HepG2 (cell line): ENCODE data around the gene DNAAF8. TPM values are rescaled to one million over a fixed set of nuclear protein-coding genes. Genes with fewer than 3 reads are reported as not detected.

Source experiments
- CCDC6 ChIP-seq: sonication (generic); formaldehyde crosslinking; IDR thresholded peaks from 2 replicates; pipeline ENCODE4 v1.8.1; 2022; ENCODE audit warnings: mild to moderate bottlenecking, missing genetic modification reagents, moderate library complexity
- HES4 ChIP-seq: sonication (generic); formaldehyde crosslinking; IDR thresholded peaks from 2 replicates; pipeline ENCODE4 v1.9.0; 2021; ENCODE audit warnings: mild to moderate bottlenecking, missing genetic modification reagents, borderline replicate concordance
- ISL2 ChIP-seq: sonication (generic); formaldehyde crosslinking; IDR thresholded peaks from 2 replicates; pipeline ENCODE4 v1.5.0; 2020; ENCODE audit warnings: missing genetic modification reagents
- KAT8 ChIP-seq: IDR thresholded peaks from 2 replicates; pipeline ENCODE4 v1.6.1; 2016; ENCODE audit warnings: missing genetic modification reagents, missing compliant biosample characterization
- KLF13 ChIP-seq: sonication (generic); formaldehyde crosslinking; IDR thresholded peaks from 2 replicates; pipeline ENCODE4 v1.4.0; 2020; ENCODE audit warnings: mild to moderate bottlenecking, missing genetic modification reagents
- MEF2D ChIP-seq: sonication (generic); formaldehyde crosslinking; IDR thresholded peaks from 2 replicates; pipeline ENCODE4 v1.5.1; 2020; ENCODE audit warnings: mild to moderate bottlenecking, missing genetic modification reagents
- NFYB ChIP-seq: sonication (generic); formaldehyde crosslinking; IDR thresholded peaks from 2 replicates; pipeline ENCODE4 v1.4.0; 2020; ENCODE audit warnings: missing genetic modification reagents
- RXRA ChIP-seq: sonication (generic); formaldehyde crosslinking; IDR thresholded peaks from 2 replicates; pipeline ENCODE4 v1.5.1; 2020; ENCODE audit warnings: missing genetic modification reagents
- ZFX ChIP-seq: sonication (generic); formaldehyde crosslinking; IDR thresholded peaks from 2 replicates; pipeline ENCODE4 v1.4.0; 2020; ENCODE audit warnings: mild to moderate bottlenecking, low read depth, missing genetic modification reagents, moderate library complexity
- ZNF430 ChIP-seq: sonication (generic); formaldehyde crosslinking; IDR thresholded peaks from 2 replicates; pipeline ENCODE4 v1.9.0; 2021; ENCODE audit warnings: mild to moderate bottlenecking, missing genetic modification reagents
- ZNF543 ChIP-seq: sonication (generic); formaldehyde crosslinking; IDR thresholded peaks from 2 replicates; pipeline ENCODE4 v1.4.0; 2020; ENCODE audit warnings: mild to moderate bottlenecking, missing genetic modification reagents
- ZNF549 ChIP-seq: sonication (generic); formaldehyde crosslinking; IDR thresholded peaks from 2 replicates; pipeline ENCODE4 v1.5.0; 2020; ENCODE audit warnings: missing genetic modification reagents
- ZNF619 ChIP-seq: sonication (generic); formaldehyde crosslinking; IDR thresholded peaks from 2 replicates; pipeline ENCODE4 v1.4.0; 2020; ENCODE audit warnings: mild to moderate bottlenecking, missing genetic modification reagents
- ZNF670 ChIP-seq: sonication (generic); formaldehyde crosslinking; IDR thresholded peaks from 2 replicates; pipeline ENCODE4 v1.8.0; 2022; ENCODE audit warnings: mild to moderate bottlenecking, missing genetic modification reagents, borderline replicate concordance
- ZNF674 ChIP-seq: sonication (generic); formaldehyde crosslinking; IDR thresholded peaks from 2 replicates; pipeline ENCODE4 v1.5.0; 2020; ENCODE audit warnings: low read depth, mild to moderate bottlenecking, missing genetic modification reagents
- ZNF773 ChIP-seq: sonication (generic); formaldehyde crosslinking; IDR thresholded peaks from 2 replicates; pipeline ENCODE4 v1.4.0; 2020; ENCODE audit warnings: missing genetic modification reagents, borderline replicate concordance
- polyA plus RNA-seq, 8 experiments: library from polyadenylated mRNA; depleted of rRNA in 3 of 8; stranded (reverse) in 7 of 8; unstranded in 1 of 8; fragments of >200 nt; fragmentation: Illumina TruSeq in 4 of 8; extraction: Trizol in 4 of 8; gene quantifications; 2 replicates each; pipeline versions ENCODE4 v1.2.1 to v1.2.3, GENCODE V29; 2011 to 2016; ENCODE audit warnings: low read depth in 4 of 8, missing spikeins in 1 of 8, mixed read lengths in 1 of 8; ENCODE audit not compliant: insufficient read depth in 1 of 8
- total RNA-seq, 5 experiments: library from RNA; depleted of rRNA; stranded (reverse); fragments of >200 nt; fragmentation: Illumina TruSeq; extraction: Trizol; gene quantifications; 2 replicates each; pipeline ENCODE4 v1.2.3, GENCODE V29; 2016; ENCODE audit warnings: low read depth in 1 of 5
- TF ChIP-seq, protein P1 (sequence below): sonication (generic); formaldehyde crosslinking; IDR thresholded peaks from 2 replicates; pipeline ENCODE4 v1.8.0; 2022; ENCODE audit warnings: mild to moderate bottlenecking, missing genetic modification reagents
- TF ChIP-seq, protein P2 (sequence below): sonication (generic); formaldehyde crosslinking; IDR thresholded peaks from 2 replicates; pipeline ENCODE4 v1.5.1; 2020; ENCODE audit warnings: mild to moderate bottlenecking, missing genetic modification reagents, moderate library complexity
- TF ChIP-seq, protein P3 (sequence below): sonication (generic); formaldehyde crosslinking; conservative IDR thresholded peaks from 2 replicates; pipeline ENCODE4 v1.8.1; 2023; ENCODE audit warnings: missing genetic modification reagents
- TF ChIP-seq, protein P4 (sequence below): sonication (generic); formaldehyde crosslinking; IDR thresholded peaks from 2 replicates; pipeline ENCODE4 v1.4.0; 2020; ENCODE audit warnings: missing genetic modification reagents
- TF ChIP-seq, protein P5 (sequence below): sonication (generic); formaldehyde crosslinking; IDR thresholded peaks from 2 replicates; pipeline ENCODE4 v1.5.0; 2020; ENCODE audit warnings: missing genetic modification reagents

Gene DNAAF8
- total and polyA plus RNA-seq, 2 of the 13 experiments (the other 11 are each of a cell fraction or from before 2014, with no cell fraction given), result 0.44 TPM; not detected in 1

DNA sequence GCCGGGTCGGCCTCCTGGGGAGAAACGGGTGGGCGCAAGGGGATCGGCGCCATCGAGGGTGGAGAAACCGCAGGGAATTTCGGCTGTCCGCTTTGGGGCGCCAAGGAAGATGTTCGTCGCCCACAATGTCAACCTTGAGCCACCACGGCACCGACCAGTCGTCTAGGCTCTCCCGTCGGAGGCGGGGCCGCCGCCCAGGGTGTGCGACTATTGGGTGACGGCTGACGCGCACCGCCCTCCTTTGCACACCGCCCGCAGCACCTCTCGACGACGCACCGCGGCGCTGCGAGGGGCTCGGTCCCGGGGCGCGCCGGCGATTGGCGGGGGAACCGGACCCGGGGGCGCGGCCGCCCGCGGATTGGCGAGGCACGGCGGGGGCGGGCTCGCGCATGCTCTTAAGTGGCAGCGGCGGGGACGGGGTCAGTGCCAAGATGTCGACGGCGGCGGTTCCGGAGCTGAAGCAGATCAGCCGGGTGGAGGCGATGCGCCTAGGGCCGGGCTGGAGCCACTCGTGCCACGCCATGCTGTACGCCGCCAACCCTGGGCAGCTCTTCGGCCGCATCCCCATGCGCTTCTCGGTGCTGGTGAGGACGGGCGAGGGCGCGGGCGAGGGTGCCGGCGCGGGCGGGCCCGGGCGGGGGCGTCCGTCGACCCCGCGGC, 40.9 kb upstream of the DNAAF8 start, which contains the start of gene NUDT16L1 (continued):
- no peak for TF ChIP-seq ZNF670 (CRISPR knock-in tag)
- TF ChIP-seq ZNF773 (CRISPR knock-in tag), result peak; percentile 54; the same call in 1 of the 2 replicates
- no peak for TF ChIP-seq ZNF619 (CRISPR knock-in tag)
- TF ChIP-seq NFYB (CRISPR knock-in tag), result peak; percentile 81
- TF ChIP-seq ZNF543 (CRISPR knock-in tag), result no peak
- no peak for TF ChIP-seq KAT8
- 0 out of 2 replicates have a peak, but pooled peaks have one; percentile 46 for TF ChIP-seq ZNF674 (CRISPR knock-in tag)
- TF ChIP-seq, protein P1, sequence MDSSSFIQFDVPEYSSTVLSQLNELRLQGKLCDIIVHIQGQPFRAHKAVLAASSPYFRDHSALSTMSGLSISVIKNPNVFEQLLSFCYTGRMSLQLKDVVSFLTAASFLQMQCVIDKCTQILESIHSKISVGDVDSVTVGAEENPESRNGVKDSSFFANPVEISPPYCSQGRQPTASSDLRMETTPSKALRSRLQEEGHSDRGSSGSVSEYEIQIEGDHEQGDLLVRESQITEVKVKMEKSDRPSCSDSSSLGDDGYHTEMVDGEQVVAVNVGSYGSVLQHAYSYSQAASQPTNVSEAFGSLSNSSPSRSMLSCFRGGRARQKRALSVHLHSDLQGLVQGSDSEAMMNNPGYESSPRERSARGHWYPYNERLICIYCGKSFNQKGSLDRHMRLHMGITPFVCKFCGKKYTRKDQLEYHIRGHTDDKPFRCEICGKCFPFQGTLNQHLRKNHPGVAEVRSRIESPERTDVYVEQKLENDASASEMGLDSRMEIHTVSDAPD, result no peak
- TF ChIP-seq, protein P2, sequence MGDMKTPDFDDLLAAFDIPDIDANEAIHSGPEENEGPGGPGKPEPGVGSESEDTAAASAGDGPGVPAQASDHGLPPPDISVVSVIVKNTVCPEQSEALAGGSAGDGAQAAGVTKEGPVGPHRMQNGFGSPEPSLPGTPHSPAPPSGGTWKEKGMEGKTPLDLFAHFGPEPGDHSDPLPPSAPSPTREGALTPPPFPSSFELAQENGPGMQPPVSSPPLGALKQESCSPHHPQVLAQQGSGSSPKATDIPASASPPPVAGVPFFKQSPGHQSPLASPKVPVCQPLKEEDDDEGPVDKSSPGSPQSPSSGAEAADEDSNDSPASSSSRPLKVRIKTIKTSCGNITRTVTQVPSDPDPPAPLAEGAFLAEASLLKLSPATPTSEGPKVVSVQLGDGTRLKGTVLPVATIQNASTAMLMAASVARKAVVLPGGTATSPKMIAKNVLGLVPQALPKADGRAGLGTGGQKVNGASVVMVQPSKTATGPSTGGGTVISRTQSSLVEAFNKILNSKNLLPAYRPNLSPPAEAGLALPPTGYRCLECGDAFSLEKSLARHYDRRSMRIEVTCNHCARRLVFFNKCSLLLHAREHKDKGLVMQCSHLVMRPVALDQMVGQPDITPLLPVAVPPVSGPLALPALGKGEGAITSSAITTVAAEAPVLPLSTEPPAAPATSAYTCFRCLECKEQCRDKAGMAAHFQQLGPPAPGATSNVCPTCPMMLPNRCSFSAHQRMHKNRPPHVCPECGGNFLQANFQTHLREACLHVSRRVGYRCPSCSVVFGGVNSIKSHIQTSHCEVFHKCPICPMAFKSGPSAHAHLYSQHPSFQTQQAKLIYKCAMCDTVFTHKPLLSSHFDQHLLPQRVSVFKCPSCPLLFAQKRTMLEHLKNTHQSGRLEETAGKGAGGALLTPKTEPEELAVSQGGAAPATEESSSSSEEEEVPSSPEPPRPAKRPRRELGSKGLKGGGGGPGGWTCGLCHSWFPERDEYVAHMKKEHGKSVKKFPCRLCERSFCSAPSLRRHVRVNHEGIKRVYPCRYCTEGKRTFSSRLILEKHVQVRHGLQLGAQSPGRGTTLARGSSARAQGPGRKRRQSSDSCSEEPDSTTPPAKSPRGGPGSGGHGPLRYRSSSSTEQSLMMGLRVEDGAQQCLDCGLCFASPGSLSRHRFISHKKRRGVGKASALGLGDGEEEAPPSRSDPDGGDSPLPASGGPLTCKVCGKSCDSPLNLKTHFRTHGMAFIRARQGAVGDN (CRISPR knock-in tag), result peak; percentile 76
- TF ChIP-seq, protein P3, sequence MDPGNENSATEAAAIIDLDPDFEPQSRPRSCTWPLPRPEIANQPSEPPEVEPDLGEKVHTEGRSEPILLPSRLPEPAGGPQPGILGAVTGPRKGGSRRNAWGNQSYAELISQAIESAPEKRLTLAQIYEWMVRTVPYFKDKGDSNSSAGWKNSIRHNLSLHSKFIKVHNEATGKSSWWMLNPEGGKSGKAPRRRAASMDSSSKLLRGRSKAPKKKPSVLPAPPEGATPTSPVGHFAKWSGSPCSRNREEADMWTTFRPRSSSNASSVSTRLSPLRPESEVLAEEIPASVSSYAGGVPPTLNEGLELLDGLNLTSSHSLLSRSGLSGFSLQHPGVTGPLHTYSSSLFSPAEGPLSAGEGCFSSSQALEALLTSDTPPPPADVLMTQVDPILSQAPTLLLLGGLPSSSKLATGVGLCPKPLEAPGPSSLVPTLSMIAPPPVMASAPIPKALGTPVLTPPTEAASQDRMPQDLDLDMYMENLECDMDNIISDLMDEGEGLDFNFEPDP (CRISPR knock-in tag), result no peak
- TF ChIP-seq MEF2D (CRISPR knock-in tag), result no peak
- TF ChIP-seq ZNF549 (CRISPR knock-in tag), result no peak
- 0 out of 2 replicates have a peak, but pooled peaks have one; percentile 29 for TF ChIP-seq RXRA (CRISPR knock-in tag)
- TF ChIP-seq ZNF430 (CRISPR knock-in tag), result no peak
- TF ChIP-seq, protein P4, sequence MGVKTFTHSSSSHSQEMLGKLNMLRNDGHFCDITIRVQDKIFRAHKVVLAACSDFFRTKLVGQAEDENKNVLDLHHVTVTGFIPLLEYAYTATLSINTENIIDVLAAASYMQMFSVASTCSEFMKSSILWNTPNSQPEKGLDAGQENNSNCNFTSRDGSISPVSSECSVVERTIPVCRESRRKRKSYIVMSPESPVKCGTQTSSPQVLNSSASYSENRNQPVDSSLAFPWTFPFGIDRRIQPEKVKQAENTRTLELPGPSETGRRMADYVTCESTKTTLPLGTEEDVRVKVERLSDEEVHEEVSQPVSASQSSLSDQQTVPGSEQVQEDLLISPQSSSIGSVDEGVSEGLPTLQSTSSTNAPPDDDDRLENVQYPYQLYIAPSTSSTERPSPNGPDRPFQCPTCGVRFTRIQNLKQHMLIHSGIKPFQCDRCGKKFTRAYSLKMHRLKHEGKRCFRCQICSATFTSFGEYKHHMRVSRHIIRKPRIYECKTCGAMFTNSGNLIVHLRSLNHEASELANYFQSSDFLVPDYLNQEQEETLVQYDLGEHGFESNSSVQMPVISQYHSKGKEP, result no peak
- no peak for TF ChIP-seq ISL2 (CRISPR knock-in tag)
- TF ChIP-seq HES4, result peak; percentile 91
- TF ChIP-seq ZFX, result peak; percentile 90
- TF ChIP-seq CCDC6, result peak; percentile 96
- no peak for TF ChIP-seq KLF13
- TF ChIP-seq, protein P5, sequence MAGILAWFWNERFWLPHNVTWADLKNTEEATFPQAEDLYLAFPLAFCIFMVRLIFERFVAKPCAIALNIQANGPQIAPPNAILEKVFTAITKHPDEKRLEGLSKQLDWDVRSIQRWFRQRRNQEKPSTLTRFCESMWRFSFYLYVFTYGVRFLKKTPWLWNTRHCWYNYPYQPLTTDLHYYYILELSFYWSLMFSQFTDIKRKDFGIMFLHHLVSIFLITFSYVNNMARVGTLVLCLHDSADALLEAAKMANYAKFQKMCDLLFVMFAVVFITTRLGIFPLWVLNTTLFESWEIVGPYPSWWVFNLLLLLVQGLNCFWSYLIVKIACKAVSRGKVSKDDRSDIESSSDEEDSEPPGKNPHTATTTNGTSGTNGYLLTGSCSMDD (CRISPR knock-in tag), result no peak; the same call in 1 of the 2 replicates
